Endothelial cell of umbilical vein (primary cell): ENCODE measurements around the gene NRF1. TPM values are rescaled to one million over a fixed set of nuclear protein-coding genes. Genes with fewer than 3 reads are reported as not detected.

Experiments used
- BruUV-seq: library from RNA; stranded (reverse); fragments of 400-500 nt; replicated peaks from 2 replicates; lab custom pipeline; 2021; lab: Mats Ljungman, UMichigan
- CTCF ChIA-PET: fragments of 300-600, 350-600 bp; sonication (Branson Sonifier 250); formaldehyde crosslinking; loops from one replicate; lab custom pipeline; 2021; ENCODE audit warnings: antibody characterized with exemption, inconsistent platforms; lab: Charles Lee
- POLR2A ChIA-PET: fragments of 300-600, 350-600 bp; sonication (Branson Sonifier 250); formaldehyde crosslinking; loops from one replicate; lab custom pipeline; 2021; ENCODE audit warnings: antibody characterized with exemption, inconsistent platforms; lab: Charles Lee
- DNase-seq: peaks from one replicate; pipeline ENCODE4 v3.0.0-alpha.2; 2011; ENCODE audit warnings: low read depth, low spot score
- FAIRE-seq: peaks from 2 replicates; lab custom pipeline; 2011; peaks lifted over from hg19 to GRCh38; lab: Jason Lieb, UNC
- H2AFZ ChIP-seq: 2 replicates; pipeline ENCODE4 v1.6.0; 2012; ENCODE audit warnings: low read depth, low read length, control low read depth, inconsistent platforms
- H3K27ac ChIP-seq: 2 replicates; pipeline ENCODE4 v1.5.1; 2011; ENCODE audit warnings: low read depth, mild to moderate bottlenecking, control low read depth, low read length, moderate library complexity; ENCODE audit not compliant: insufficient read depth
- H3K27me3 ChIP-seq, 2 experiments: 2 replicates each; pipeline versions ENCODE4 v1.6.0 to v1.6.1; 2011; ENCODE audit warnings: low read length in 2 of 2, mixed read lengths in 1 of 2; ENCODE audit not compliant: control insufficient read depth in 2 of 2, insufficient read depth in 2 of 2
- H3K36me3 ChIP-seq, 2 experiments: 2 replicates in 1 of 2; 3 replicates in 1 of 2; pipeline ENCODE4 v1.5.1; 2011; ENCODE audit warnings: low read length in 2 of 2, mild to moderate bottlenecking in 1 of 2, moderate library complexity in 1 of 2; ENCODE audit not compliant: control insufficient read depth in 2 of 2, insufficient read depth in 2 of 2; ENCODE audit errors: extremely low read depth in 1 of 2
- H3K4me1 ChIP-seq: 3 replicates; pipeline ENCODE4 v1.5.1; 2011; ENCODE audit warnings: mild to moderate bottlenecking, low read length; ENCODE audit not compliant: control insufficient read depth, insufficient read depth; ENCODE audit errors: extremely low read depth
- H3K4me2 ChIP-seq: 2 replicates; pipeline ENCODE4 v1.6.1; 2011; ENCODE audit warnings: low read length, control low read depth, mixed read lengths; ENCODE audit not compliant: insufficient read depth
- H3K4me3 ChIP-seq, 3 experiments: fragments of 200-600 bp in 1 of 3; sonication (generic), shearing (Covaris generic) in 1 of 3; replicated peaks in 1 of 3; 2 replicates each; pipeline ENCODE4 v1.5.1; 2011 to 2016; ENCODE audit warnings: control low read depth in 3 of 3, low read length in 3 of 3, mild to moderate bottlenecking in 2 of 3, inconsistent platforms in 1 of 3, low read depth in 1 of 3, moderate library complexity in 1 of 3; ENCODE audit not compliant: insufficient read depth in 1 of 3
- H3K79me2 ChIP-seq: 2 replicates; pipeline ENCODE4 v1.6.0; 2012; ENCODE audit warnings: low read length, inconsistent platforms; ENCODE audit not compliant: control insufficient read depth, insufficient read depth
- H3K9ac ChIP-seq: replicated peaks from 2 replicates; pipeline ENCODE3; 2011; ENCODE audit warnings: low read length, control low read depth; ENCODE audit not compliant: insufficient read depth; ENCODE audit errors: extremely low read depth
- H3K9me1 ChIP-seq: replicated peaks from 3 replicates; pipeline ENCODE4 v1.6.0; 2011; ENCODE audit warnings: mild to moderate bottlenecking, low read length; ENCODE audit not compliant: control insufficient read depth, insufficient read depth; ENCODE audit errors: extremely low read depth
- H3K9me3 ChIP-seq: replicated peaks from 2 replicates; pipeline ENCODE4 v1.5.1; 2012; ENCODE audit warnings: low read length, inconsistent platforms; ENCODE audit not compliant: control insufficient read depth, insufficient read depth
- H4K20me1 ChIP-seq: replicated peaks from 2 replicates; pipeline ENCODE3; 2011; ENCODE audit warnings: mild to moderate bottlenecking, low read length; ENCODE audit not compliant: control insufficient read depth, insufficient read depth; ENCODE audit errors: extremely low read depth
- EZH2 ChIP-seq: IDR thresholded peaks from 2 replicates; pipeline ENCODE4 v1.6.1; 2012; ENCODE audit warnings: borderline replicate concordance, low read depth, mild to moderate bottlenecking, moderate library complexity, low read length, inconsistent platforms; ENCODE audit not compliant: severe bottlenecking
- FOS ChIP-seq: IDR thresholded peaks from 2 replicates; pipeline ENCODE4 v1.6.1; 2011; ENCODE audit warnings: mild to moderate bottlenecking, low read length, moderate library complexity, borderline replicate concordance; ENCODE audit not compliant: insufficient read depth
- GATA2 ChIP-seq: IDR thresholded peaks from 2 replicates; pipeline ENCODE4 v1.7.0; 2011; ENCODE audit warnings: low read depth, mild to moderate bottlenecking, moderate library complexity, mixed read lengths, low read length; ENCODE audit not compliant: insufficient read length, insufficient read depth
- JUN ChIP-seq: IDR thresholded peaks from 2 replicates; pipeline ENCODE4 v1.6.1; 2011; ENCODE audit warnings: borderline replicate concordance, low read depth; ENCODE audit not compliant: insufficient read length, insufficient read depth
- MYC ChIP-seq: IDR thresholded peaks from one replicate; pipeline ENCODE4 v1.6.1; 2011; ENCODE audit warnings: mild to moderate bottlenecking, low read depth, low read length
- POLR2A ChIP-seq: IDR thresholded peaks from 2 replicates; pipeline ENCODE4 v1.6.1; 2012; ENCODE audit warnings: low read depth, mild to moderate bottlenecking, control low read depth, low read length
- POLR2AphosphoS5 ChIP-seq: IDR thresholded peaks from 2 replicates; pipeline ENCODE4 v1.6.1; 2012; ENCODE audit warnings: low read depth, mild to moderate bottlenecking, control low read depth, low read length, moderate library complexity; ENCODE audit not compliant: insufficient read depth
- dilution Hi-C: fragments of 300-500 bp; cut with MboI; formaldehyde crosslinking; loops from one replicate; pipeline ENCODE4 v1.15.0; 2019; ENCODE audit warnings: low sequenced_read_pairs; ENCODE audit not compliant: extremely low pct_ligation_motif_present
- intact Hi-C: fragments of 100-400 bp; cut with micrococcal nuclease; formaldehyde crosslinking; loops from one replicate; pipeline ENCODE4 v1.10.0; 2022
- polyA plus RNA-seq, 4 experiments: library from polyadenylated mRNA; depleted of rRNA in 3 of 4; stranded (reverse) in 3 of 4; unstranded in 1 of 4; fragments of >200 nt; gene quantifications; 2 replicates each; pipeline versions ENCODE4 v1.2.1 to v1.2.3, GENCODE V29; 2011 to 2012; ENCODE audit warnings: missing spikeins in 1 of 4
- total RNA-seq: library from RNA; stranded (reverse); gene quantifications from 2 replicates; pipeline ENCODE4 v1.2.3, GENCODE V29; 2021
- TF ChIP-seq, protein P1 (sequence below): IDR thresholded peaks from 2 replicates; pipeline ENCODE4 v1.6.1; 2011; ENCODE audit not compliant: insufficient read depth, insufficient read length
- TF ChIP-seq, protein P2 (sequence below), 2 donors: IDR thresholded peaks; 1 replicate in 1 of 2; 2 replicates in 1 of 2; pipeline ENCODE4 v1.5.1; 2011; ENCODE audit warnings: low read length in 2 of 2, mild to moderate bottlenecking in 2 of 2, moderate library complexity in 2 of 2, control low read depth in 1 of 2, inconsistent platforms in 1 of 2, low read depth in 1 of 2; ENCODE audit not compliant: insufficient read depth in 1 of 2; ENCODE audit errors: extremely low read depth in 1 of 2

The NRF1 gene
- total and polyA plus RNA-seq, 2 donors (not counting 3 experiments of a cell fraction or from before 2014, with no cell fraction given): 14.6 to 20.3 TPM

DNA sequence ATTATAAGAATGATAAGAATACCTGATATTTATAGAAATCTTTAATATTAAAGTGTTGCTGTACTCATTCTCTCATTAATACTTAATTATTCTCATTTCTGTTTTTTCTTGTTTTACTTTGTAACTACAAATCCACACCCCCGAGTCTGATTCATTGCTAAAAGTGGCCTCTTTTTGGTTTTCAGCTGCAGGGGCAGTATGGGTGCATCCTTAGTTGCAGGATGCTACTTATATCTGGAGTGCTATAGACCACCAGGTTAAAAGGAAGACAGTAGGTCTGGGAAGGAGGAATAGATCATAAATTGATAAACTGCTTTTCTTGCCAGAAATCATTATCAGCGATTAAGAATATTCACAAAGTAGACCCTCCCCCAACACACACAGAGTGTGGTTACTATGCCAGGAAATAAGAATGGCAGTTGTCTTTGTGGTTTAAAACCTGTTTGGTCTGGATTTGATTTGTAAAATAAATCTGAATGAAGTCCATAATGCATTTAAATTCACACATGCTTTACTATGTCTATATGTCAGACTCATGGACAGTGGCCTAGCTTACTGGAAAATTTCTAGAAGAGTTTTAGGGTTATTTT, 96.5 kb downstream of the NRF1 start:
- Histone ChIP-seq H3K9me1 (no peaks in the 10 kb centered on the region), H4K20me1 (no peaks in the 10 kb centered on the region), H3K27ac (no peak overlapping the region), H3K27me3 (no peaks in the 10 kb centered on the region), H3K9ac (no peak overlapping the region), H3K4me1 (no peaks in the 10 kb centered on the region), H3K4me2 (no peak overlapping the region), H3K36me3 (peaks cover 9 to 18% of the 10 kb centered on the region in 2 experiments), H3K79me2 (no peaks in the 10 kb centered on the region), H3K4me3 (no peak overlapping the region), H3K9me3 (no peaks in the 10 kb centered on the region), H2AFZ (no peak overlapping the region)
- dilution Hi-C loops: no loop called here
- intact Hi-C loops: no loop called here
- TF ChIP-seq, protein P1, sequence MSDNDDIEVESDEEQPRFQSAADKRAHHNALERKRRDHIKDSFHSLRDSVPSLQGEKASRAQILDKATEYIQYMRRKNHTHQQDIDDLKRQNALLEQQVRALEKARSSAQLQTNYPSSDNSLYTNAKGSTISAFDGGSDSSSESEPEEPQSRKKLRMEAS: no peak
- TF ChIP-seq MYC (no peak), JUN (no peak), FOS (no peak), EZH2 (no peak), POLR2AphosphoS5 (no peak), POLR2A (no peak), GATA2 (no peak)
- TF ChIP-seq, protein P2, sequence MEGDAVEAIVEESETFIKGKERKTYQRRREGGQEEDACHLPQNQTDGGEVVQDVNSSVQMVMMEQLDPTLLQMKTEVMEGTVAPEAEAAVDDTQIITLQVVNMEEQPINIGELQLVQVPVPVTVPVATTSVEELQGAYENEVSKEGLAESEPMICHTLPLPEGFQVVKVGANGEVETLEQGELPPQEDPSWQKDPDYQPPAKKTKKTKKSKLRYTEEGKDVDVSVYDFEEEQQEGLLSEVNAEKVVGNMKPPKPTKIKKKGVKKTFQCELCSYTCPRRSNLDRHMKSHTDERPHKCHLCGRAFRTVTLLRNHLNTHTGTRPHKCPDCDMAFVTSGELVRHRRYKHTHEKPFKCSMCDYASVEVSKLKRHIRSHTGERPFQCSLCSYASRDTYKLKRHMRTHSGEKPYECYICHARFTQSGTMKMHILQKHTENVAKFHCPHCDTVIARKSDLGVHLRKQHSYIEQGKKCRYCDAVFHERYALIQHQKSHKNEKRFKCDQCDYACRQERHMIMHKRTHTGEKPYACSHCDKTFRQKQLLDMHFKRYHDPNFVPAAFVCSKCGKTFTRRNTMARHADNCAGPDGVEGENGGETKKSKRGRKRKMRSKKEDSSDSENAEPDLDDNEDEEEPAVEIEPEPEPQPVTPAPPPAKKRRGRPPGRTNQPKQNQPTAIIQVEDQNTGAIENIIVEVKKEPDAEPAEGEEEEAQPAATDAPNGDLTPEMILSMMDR (IDR thresholded peaks at IDR 0.05; ENCODE audit: extremely low read depth in 1 of 2, insufficient read depth in 1 of 2, low read depth in 1 of 2, low read length in 2 of 2): no peak
- ChIA-PET CTCF (no interaction called here), POLR2A (interaction anchor here (0.6 kb wide), 1 partner anchor 60 kb away, joined by 3 read pairs; no protein-coding TSS in a partner anchor)
- no peak for DNase-seq
- FAIRE-seq: no peak
- no TSS peak for BruUV-seq
